HepG2 (cell line): ENCODE results near the gene TSHZ1. TPM values are rescaled to one million over a fixed set of nuclear protein-coding genes. Genes with fewer than 3 reads are reported as not detected.
A peak's percentile ranks its signal among the peaks of the same experiment; 100 is the strongest.

Experiments used
- ARNTL ChIP-seq: sonication (generic); formaldehyde crosslinking; IDR thresholded peaks from 2 replicates; pipeline ENCODE4 v1.4.0; 2020; ENCODE audit warnings: mild to moderate bottlenecking, missing genetic modification reagents
- DDIT3 ChIP-seq: sonication (generic); formaldehyde crosslinking; IDR thresholded peaks from 2 replicates; pipeline ENCODE4 v1.4.0; 2020; ENCODE audit warnings: mild to moderate bottlenecking, missing genetic modification reagents
- FOSL2 ChIP-seq: sonication (generic); formaldehyde crosslinking; IDR thresholded peaks from 2 replicates; pipeline ENCODE4 v1.4.0; 2020; ENCODE audit warnings: missing genetic modification reagents
- GATAD1 ChIP-seq: IDR thresholded peaks from 2 replicates; pipeline ENCODE4 v1.6.1; 2016; ENCODE audit warnings: missing genetic modification reagents, missing compliant biosample characterization
- HMGXB4 ChIP-seq, 2 experiments: sonication (generic) in 1 of 2; formaldehyde crosslinking in 1 of 2; IDR thresholded peaks; 2 replicates each; pipeline versions ENCODE4 v1.4.0 to v1.6.1; 2018 to 2020; ENCODE audit warnings: missing genetic modification reagents in 2 of 2, borderline replicate concordance in 1 of 2, low read depth in 1 of 2, mild to moderate bottlenecking in 1 of 2, missing biosample characterization in 1 of 2
- IRF2 ChIP-seq: IDR thresholded peaks from 2 replicates; pipeline ENCODE4 v1.6.1; 2018; ENCODE audit warnings: missing genetic modification reagents, missing compliant biosample characterization
- IRF9 ChIP-seq: sonication (generic); formaldehyde crosslinking; IDR thresholded peaks from 2 replicates; pipeline ENCODE4 v1.8.0; 2022; ENCODE audit warnings: missing genetic modification reagents, mild to moderate bottlenecking, borderline replicate concordance
- KAT8 ChIP-seq: IDR thresholded peaks from 2 replicates; pipeline ENCODE4 v1.6.1; 2016; ENCODE audit warnings: missing genetic modification reagents, missing compliant biosample characterization
- ONECUT2 ChIP-seq: sonication (generic); formaldehyde crosslinking; IDR thresholded peaks from 2 replicates; pipeline ENCODE4 v1.4.0; 2020; ENCODE audit warnings: missing genetic modification reagents
- PHF8 ChIP-seq: sonication (generic); formaldehyde crosslinking; IDR thresholded peaks from 2 replicates; pipeline ENCODE4 v1.5.0; 2020; ENCODE audit warnings: missing genetic modification reagents
- PLRG1 ChIP-seq: fragments of 450-650 bp; conservative IDR thresholded peaks from 2 replicates; pipeline ENCODE4 v1.6.1; 2016
- POGZ ChIP-seq: sonication (generic); formaldehyde crosslinking; IDR thresholded peaks from 2 replicates; pipeline ENCODE4 v1.4.0; 2020; ENCODE audit warnings: mild to moderate bottlenecking, missing genetic modification reagents
- RAD51 ChIP-seq: fragments of 450-650 bp; IDR thresholded peaks from 2 replicates; pipeline ENCODE4 v1.6.1; 2016; ENCODE audit warnings: borderline replicate concordance
- SAP130 ChIP-seq: IDR thresholded peaks from 2 replicates; pipeline ENCODE4 v1.6.1; 2016; ENCODE audit warnings: low read depth
- XRCC5 ChIP-seq: fragments of 200-400 bp; formaldehyde crosslinking; optimal IDR thresholded peaks from 2 replicates; pipeline ENCODE3; 2017; ENCODE audit warnings: mild to moderate bottlenecking, low read length
- ZNF205 ChIP-seq: IDR thresholded peaks from 2 replicates; pipeline ENCODE4 v1.6.1; 2018; ENCODE audit warnings: missing biosample characterization, missing genetic modification reagents
- ZNF24 ChIP-seq: fragments of 450-650 bp; IDR thresholded peaks from 2 replicates; pipeline ENCODE4 v1.6.1; 2017; ENCODE audit warnings: antibody characterized with exemption, mild to moderate bottlenecking
- ZNF263 ChIP-seq: sonication (generic); formaldehyde crosslinking; IDR thresholded peaks from 2 replicates; pipeline ENCODE4 v1.4.0; 2020; ENCODE audit warnings: missing genetic modification reagents
- ZNF331 ChIP-seq: sonication (generic); formaldehyde crosslinking; IDR thresholded peaks from 2 replicates; pipeline ENCODE4 v1.4.0; 2020; ENCODE audit warnings: missing genetic modification reagents
- ZNF572 ChIP-seq: sonication (generic); formaldehyde crosslinking; IDR thresholded peaks from 2 replicates; pipeline ENCODE4 v1.5.1; 2020; ENCODE audit warnings: mild to moderate bottlenecking, missing genetic modification reagents
- ZNF777 ChIP-seq: sonication (generic); formaldehyde crosslinking; IDR thresholded peaks from 2 replicates; pipeline ENCODE4 v1.4.0; 2020; ENCODE audit warnings: missing genetic modification reagents
- polyA plus RNA-seq, 8 experiments: library from polyadenylated mRNA; depleted of rRNA in 3 of 8; stranded (reverse) in 7 of 8; unstranded in 1 of 8; fragments of >200 nt; fragmentation: Illumina TruSeq in 4 of 8; extraction: Trizol in 4 of 8; gene quantifications; 2 replicates each; pipeline versions ENCODE4 v1.2.1 to v1.2.3, GENCODE V29; 2011 to 2016; ENCODE audit warnings: low read depth in 4 of 8, missing spikeins in 1 of 8, mixed read lengths in 1 of 8; ENCODE audit not compliant: insufficient read depth in 1 of 8
- total RNA-seq, 5 experiments: library from RNA; depleted of rRNA; stranded (reverse); fragments of >200 nt; fragmentation: Illumina TruSeq; extraction: Trizol; gene quantifications; 2 replicates each; pipeline ENCODE4 v1.2.3, GENCODE V29; 2016; ENCODE audit warnings: low read depth in 1 of 5
- TF ChIP-seq, protein P1 (sequence below): sonication (generic); formaldehyde crosslinking; IDR thresholded peaks from 2 replicates; pipeline ENCODE4 v1.5.0; 2020; ENCODE audit warnings: mild to moderate bottlenecking, missing genetic modification reagents, moderate library complexity
- TF ChIP-seq, protein P2 (sequence below): sonication (generic); formaldehyde crosslinking; IDR thresholded peaks from 2 replicates; pipeline ENCODE4 v1.4.0; 2020; ENCODE audit warnings: mild to moderate bottlenecking, low read depth, missing genetic modification reagents
- TF ChIP-seq, protein P3 (sequence below): sonication (generic); formaldehyde crosslinking; IDR thresholded peaks from 2 replicates; pipeline ENCODE4 v1.8.1; 2023; ENCODE audit warnings: missing genetic modification reagents, mild to moderate bottlenecking, borderline replicate concordance

TSHZ1 gene
- total and polyA plus RNA-seq, 2 of the 13 experiments (the other 11 are each of a cell fraction or from before 2014, with no cell fraction given): 2.5 to 2.7 TPM

- TF ChIP-seq, protein P1, sequence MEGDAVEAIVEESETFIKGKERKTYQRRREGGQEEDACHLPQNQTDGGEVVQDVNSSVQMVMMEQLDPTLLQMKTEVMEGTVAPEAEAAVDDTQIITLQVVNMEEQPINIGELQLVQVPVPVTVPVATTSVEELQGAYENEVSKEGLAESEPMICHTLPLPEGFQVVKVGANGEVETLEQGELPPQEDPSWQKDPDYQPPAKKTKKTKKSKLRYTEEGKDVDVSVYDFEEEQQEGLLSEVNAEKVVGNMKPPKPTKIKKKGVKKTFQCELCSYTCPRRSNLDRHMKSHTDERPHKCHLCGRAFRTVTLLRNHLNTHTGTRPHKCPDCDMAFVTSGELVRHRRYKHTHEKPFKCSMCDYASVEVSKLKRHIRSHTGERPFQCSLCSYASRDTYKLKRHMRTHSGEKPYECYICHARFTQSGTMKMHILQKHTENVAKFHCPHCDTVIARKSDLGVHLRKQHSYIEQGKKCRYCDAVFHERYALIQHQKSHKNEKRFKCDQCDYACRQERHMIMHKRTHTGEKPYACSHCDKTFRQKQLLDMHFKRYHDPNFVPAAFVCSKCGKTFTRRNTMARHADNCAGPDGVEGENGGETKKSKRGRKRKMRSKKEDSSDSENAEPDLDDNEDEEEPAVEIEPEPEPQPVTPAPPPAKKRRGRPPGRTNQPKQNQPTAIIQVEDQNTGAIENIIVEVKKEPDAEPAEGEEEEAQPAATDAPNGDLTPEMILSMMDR (CRISPR knock-in tag): peak; percentile 64
- no peak for TF ChIP-seq ONECUT2 (CRISPR knock-in tag)
- peak; percentile 78 for TF ChIP-seq SAP130
- peak; percentile 27; the same call in 1 of the 2 replicates for TF ChIP-seq FOSL2
- TF ChIP-seq POGZ (CRISPR knock-in tag): no peak
- TF ChIP-seq PHF8 (CRISPR knock-in tag): peak; percentile 46
- TF ChIP-seq IRF9 (CRISPR knock-in tag): no peak
- 0 out of 2 replicates have a peak, but pooled peaks have one; percentile 39 for TF ChIP-seq ZNF331 (CRISPR knock-in tag)
- TF ChIP-seq ZNF24: no peak
- TF ChIP-seq ZNF205: 0 out of 2 replicates have a peak, but pooled peaks have one; percentile 14
- TF ChIP-seq IRF2 (CRISPR knock-in tag): peak; percentile 99
- no peak for TF ChIP-seq ARNTL (CRISPR knock-in tag)
- peak; percentile 32 for TF ChIP-seq XRCC5
- no peak for TF ChIP-seq PLRG1
- TF ChIP-seq ZNF777: no peak
- peak; percentile 43; the same call in 1 of the 2 replicates for TF ChIP-seq GATAD1
- TF ChIP-seq KAT8 (CRISPR knock-in tag): peak; percentile 48; the same call in 1 of the 2 replicates
- TF ChIP-seq DDIT3 (CRISPR knock-in tag): no peak
- TF ChIP-seq ZNF572 (CRISPR knock-in tag): no peak
- no peak for TF ChIP-seq RAD51
- TF ChIP-seq, protein P2, sequence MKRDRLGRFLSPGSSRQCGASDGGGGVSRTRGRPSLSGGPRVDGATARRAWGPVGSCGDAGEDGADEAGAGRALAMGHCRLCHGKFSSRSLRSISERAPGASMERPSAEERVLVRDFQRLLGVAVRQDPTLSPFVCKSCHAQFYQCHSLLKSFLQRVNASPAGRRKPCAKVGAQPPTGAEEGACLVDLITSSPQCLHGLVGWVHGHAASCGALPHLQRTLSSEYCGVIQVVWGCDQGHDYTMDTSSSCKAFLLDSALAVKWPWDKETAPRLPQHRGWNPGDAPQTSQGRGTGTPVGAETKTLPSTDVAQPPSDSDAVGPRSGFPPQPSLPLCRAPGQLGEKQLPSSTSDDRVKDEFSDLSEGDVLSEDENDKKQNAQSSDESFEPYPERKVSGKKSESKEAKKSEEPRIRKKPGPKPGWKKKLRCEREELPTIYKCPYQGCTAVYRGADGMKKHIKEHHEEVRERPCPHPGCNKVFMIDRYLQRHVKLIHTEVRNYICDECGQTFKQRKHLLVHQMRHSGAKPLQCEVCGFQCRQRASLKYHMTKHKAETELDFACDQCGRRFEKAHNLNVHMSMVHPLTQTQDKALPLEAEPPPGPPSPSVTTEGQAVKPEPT (CRISPR knock-in tag): no peak
- TF ChIP-seq, protein P3, sequence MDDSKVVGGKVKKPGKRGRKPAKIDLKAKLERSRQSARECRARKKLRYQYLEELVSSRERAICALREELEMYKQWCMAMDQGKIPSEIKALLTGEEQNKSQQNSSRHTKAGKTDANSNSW (CRISPR knock-in tag): no peak
- TF ChIP-seq ZNF263 (CRISPR knock-in tag): peak; percentile 63
- TF ChIP-seq HMGXB4 (CRISPR knock-in tag; IDR thresholded peaks at IDR 0.05; ENCODE audit: borderline replicate concordance in 1 of 2, low read depth in 1 of 2): peak; percentile 50 to 58; a peak in 2 of 4 replicates
Observed at GRCh38 chr18:75161256-75162028, 49.2 kb upstream of the TSHZ1 start (continued).
